ENCODE data around the gene NCKAP1.

Gene NCKAP1

DNA sequence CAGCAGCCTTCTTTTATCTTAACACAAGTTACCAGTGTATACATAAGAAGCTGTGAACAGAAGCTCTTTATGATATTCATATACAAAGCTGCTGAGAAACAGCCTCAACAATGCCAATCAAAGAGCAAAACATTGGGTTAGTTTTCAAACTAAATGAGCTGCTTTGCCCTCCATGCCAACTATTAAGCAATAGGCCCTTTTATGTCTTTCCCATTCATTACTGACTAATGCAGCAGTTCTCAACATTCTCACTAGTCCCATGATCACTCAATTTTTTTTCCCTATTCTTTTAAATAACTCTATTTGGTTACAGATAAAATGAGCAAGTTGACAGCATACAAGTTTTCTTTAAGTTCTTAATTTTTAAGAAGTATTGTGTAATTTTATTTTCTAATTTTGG, 114.0 kb downstream of the NCKAP1 start:
- Histone ChIP-seq H3K36me3 (ENCODE audit: insufficient read depth, low read length) (no peaks in the 10 kb centered on the region), H3K4me1 (ENCODE audit: insufficient read depth, low read length, poor library complexity, severe bottlenecking) (peaks cover 11% of the 10 kb centered on the region), H3K4me2 (ENCODE audit: low read depth, low read length, poor library complexity, severe bottlenecking) (no peak overlapping the region), H3K9ac (ENCODE audit: low read depth, low read length, poor library complexity, severe bottlenecking) (no peak overlapping the region), H3K9me3 (ENCODE audit: insufficient read depth, low read depth, low read length) (no peaks in the 10 kb centered on the region), H4K20me1 (ENCODE audit: insufficient read depth, low read length, poor library complexity, severe bottlenecking) (no peaks in the 10 kb centered on the region), H3K9me2 (replicated peaks; ENCODE audit: low read depth, low read length) (no peaks in the 10 kb centered on the region), H3F3A (ENCODE audit: low read depth) (no peaks in the 10 kb centered on the region), H3K79me2 (ENCODE audit: insufficient read depth, low read length) (no peaks in the 10 kb centered on the region), H3K27me3 (ENCODE audit: insufficient read depth, low read length, poor library complexity, severe bottlenecking) (no peaks in the 10 kb centered on the region), H3K4me3 (ENCODE audit: low read length, poor library complexity, severe bottlenecking) (no peak overlapping the region), H2AFZ (ENCODE audit: low read length) (peak overlapping the region; percentile 39; the same call in 1 of the 2 replicates)
- TF ChIP-seq, protein P1, sequence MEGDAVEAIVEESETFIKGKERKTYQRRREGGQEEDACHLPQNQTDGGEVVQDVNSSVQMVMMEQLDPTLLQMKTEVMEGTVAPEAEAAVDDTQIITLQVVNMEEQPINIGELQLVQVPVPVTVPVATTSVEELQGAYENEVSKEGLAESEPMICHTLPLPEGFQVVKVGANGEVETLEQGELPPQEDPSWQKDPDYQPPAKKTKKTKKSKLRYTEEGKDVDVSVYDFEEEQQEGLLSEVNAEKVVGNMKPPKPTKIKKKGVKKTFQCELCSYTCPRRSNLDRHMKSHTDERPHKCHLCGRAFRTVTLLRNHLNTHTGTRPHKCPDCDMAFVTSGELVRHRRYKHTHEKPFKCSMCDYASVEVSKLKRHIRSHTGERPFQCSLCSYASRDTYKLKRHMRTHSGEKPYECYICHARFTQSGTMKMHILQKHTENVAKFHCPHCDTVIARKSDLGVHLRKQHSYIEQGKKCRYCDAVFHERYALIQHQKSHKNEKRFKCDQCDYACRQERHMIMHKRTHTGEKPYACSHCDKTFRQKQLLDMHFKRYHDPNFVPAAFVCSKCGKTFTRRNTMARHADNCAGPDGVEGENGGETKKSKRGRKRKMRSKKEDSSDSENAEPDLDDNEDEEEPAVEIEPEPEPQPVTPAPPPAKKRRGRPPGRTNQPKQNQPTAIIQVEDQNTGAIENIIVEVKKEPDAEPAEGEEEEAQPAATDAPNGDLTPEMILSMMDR (conservative IDR thresholded peaks at IDR 0.05; ENCODE audit: low read length), result no peak
- no peak for TF ChIP-seq EZH2phosphoT487 (IDR thresholded peaks at IDR 0.05; ENCODE audit: borderline replicate concordance)

DNA sequence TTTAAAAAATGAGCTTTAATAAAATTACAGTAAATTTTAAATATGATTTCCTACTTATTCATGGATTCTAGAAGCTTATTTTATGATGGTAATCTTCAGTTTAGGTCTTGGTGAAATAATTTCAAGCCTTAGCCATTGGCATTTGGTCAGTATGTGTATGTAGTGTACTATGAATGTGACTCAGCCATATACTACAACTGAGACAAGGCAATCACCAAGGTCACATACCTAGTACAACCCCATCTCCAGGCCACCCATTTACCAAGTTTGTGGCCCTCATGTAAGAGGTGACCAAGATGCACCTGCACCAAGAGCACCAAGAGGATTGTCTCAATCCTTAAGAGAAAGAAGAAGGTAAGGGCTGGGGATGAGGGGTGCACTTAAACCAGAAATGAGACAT, 117.0 kb downstream of the NCKAP1 start:
- no peak overlapping the region for H2AFZ ChIP-seq (ENCODE audit: low read length)
- H3K9me3 ChIP-seq (ENCODE audit: insufficient read depth, low read depth, low read length), result no peaks in the 10 kb centered on the region
- H3K4me3 ChIP-seq (ENCODE audit: low read length, poor library complexity, severe bottlenecking), result no peak overlapping the region
- H4K20me1 ChIP-seq (ENCODE audit: insufficient read depth, low read length, poor library complexity, severe bottlenecking), result no peaks in the 10 kb centered on the region
- no peaks in the 10 kb centered on the region for H3K27me3 ChIP-seq (ENCODE audit: insufficient read depth, low read length, poor library complexity, severe bottlenecking)
- no peaks in the 10 kb centered on the region for H3K36me3 ChIP-seq (ENCODE audit: insufficient read depth, low read length)
- no peak overlapping the region for H3K9ac ChIP-seq (ENCODE audit: low read depth, low read length, poor library complexity, severe bottlenecking)
- TF ChIP-seq EZH2phosphoT487 (IDR thresholded peaks at IDR 0.05; ENCODE audit: borderline replicate concordance), result no peak
- TF ChIP-seq, protein P1 (conservative IDR thresholded peaks at IDR 0.05; ENCODE audit: low read length), result no peak
- H3K4me2 ChIP-seq (ENCODE audit: low read depth, low read length, poor library complexity, severe bottlenecking), result peak overlapping the region; percentile 4
- no peaks in the 10 kb centered on the region for H3K9me2 ChIP-seq (replicated peaks; ENCODE audit: low read depth, low read length)
- no peaks in the 10 kb centered on the region for H3F3A ChIP-seq (ENCODE audit: low read depth)
- H3K4me1 ChIP-seq (ENCODE audit: insufficient read depth, low read length, poor library complexity, severe bottlenecking), result peaks cover 11% of the 10 kb centered on the region
- no peaks in the 10 kb centered on the region for H3K79me2 ChIP-seq (ENCODE audit: insufficient read depth, low read length)

DNA sequence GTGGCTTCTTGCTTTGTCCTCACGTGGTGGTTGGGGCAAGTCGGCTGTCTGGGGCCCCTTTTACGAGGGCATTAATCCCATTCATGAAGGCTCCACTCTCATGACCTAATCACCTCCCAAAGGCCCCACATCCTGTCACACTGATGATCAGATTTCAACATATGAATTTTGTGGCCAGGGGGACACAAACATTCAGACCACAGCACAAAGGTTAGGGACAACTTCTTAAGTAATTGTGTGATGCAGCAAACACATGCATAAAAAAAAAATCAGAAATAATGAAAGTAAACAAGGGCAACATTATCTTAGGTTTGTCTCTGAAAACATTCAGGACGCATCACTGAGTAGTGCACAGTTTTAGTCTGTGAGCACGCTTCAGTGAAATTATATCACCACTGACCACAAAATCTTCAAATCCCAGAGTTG, 117.6 kb downstream of the NCKAP1 start:
- Histone ChIP-seq H3K4me2 (ENCODE audit: low read depth, low read length, poor library complexity, severe bottlenecking) (peak overlapping the region; percentile 4), H3K4me1 (ENCODE audit: insufficient read depth, low read length, poor library complexity, severe bottlenecking) (peaks cover 11% of the 10 kb centered on the region), H2AFZ (ENCODE audit: low read length) (no peak overlapping the region), H3K9ac (ENCODE audit: low read depth, low read length, poor library complexity, severe bottlenecking) (no peak overlapping the region), H3K27me3 (ENCODE audit: insufficient read depth, low read length, poor library complexity, severe bottlenecking) (no peaks in the 10 kb centered on the region), H3K4me3 (ENCODE audit: low read length, poor library complexity, severe bottlenecking) (no peak overlapping the region), H3K9me3 (ENCODE audit: insufficient read depth, low read depth, low read length) (no peaks in the 10 kb centered on the region), H3K79me2 (ENCODE audit: insufficient read depth, low read length) (no peaks in the 10 kb centered on the region), H3F3A (ENCODE audit: low read depth) (no peaks in the 10 kb centered on the region), H3K36me3 (ENCODE audit: insufficient read depth, low read length) (no peaks in the 10 kb centered on the region), H4K20me1 (ENCODE audit: insufficient read depth, low read length, poor library complexity, severe bottlenecking) (no peaks in the 10 kb centered on the region), H3K9me2 (replicated peaks; ENCODE audit: low read depth, low read length) (no peaks in the 10 kb centered on the region)
- TF ChIP-seq EZH2phosphoT487 (IDR thresholded peaks at IDR 0.05; ENCODE audit: borderline replicate concordance), result no peak
- TF ChIP-seq, protein P1 (conservative IDR thresholded peaks at IDR 0.05; ENCODE audit: low read length), result no peak

Data from Loucy (cell line).